Left lobe of liver (tissue), 2 donors: ENCODE measurements around the gene PREX1. TPM values are rescaled to one million over a fixed set of nuclear protein-coding genes. Genes with fewer than 3 reads are reported as not detected.

ENCODE experiments used
- ATAC-seq: fragments of 200-7000 bp; cut with Tn5 transposase; one replicate; pipeline ENCODE4 v1.9.1; 2020; ENCODE audit warnings: mild to moderate bottlenecking, moderate library complexity
- DNase-seq: peaks from one replicate; pipeline ENCODE4 v3.0.0-alpha.2; 2020; ENCODE audit warnings: low spot score
- total RNA-seq: library from RNA; stranded (reverse); gene quantifications from one replicate; pipeline ENCODE4 v1.2.1, GENCODE V29; 2021
- donor health status: DM: no; HTN: no; CAD: no; lungs with moderate emphysema.
- donor health status: DM: no; HTN: yes; CAD: no.

PREX1 gene
- total RNA-seq, 1 donor from 2014 or later = 5.8 TPM

DNA sequence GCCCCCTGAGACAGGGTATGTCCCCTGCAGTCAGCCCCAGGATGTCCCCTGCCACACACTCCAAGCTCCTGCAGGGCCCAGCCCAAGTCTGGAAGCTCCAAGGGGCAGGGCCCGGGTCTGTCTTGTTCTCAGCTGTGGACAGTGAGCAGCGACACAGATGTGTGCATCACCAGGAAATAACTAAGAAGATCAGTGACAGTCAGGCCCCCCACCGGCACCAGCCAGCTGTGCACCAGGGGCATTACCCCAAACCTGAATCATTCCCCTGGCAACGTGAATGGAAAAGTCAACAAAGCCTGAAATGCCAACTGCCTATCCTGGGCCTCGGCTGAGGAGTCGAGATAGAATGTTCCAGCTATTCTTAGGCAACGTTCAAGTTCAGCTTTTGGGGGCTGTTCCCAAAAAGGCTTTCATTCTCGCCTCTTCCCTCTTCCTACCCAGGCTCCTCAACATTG is 105.0 kb downstream of the PREX1 start:
- DNase-seq = peak; percentile 56
- ATAC-seq = peak; percentile 76

DNA sequence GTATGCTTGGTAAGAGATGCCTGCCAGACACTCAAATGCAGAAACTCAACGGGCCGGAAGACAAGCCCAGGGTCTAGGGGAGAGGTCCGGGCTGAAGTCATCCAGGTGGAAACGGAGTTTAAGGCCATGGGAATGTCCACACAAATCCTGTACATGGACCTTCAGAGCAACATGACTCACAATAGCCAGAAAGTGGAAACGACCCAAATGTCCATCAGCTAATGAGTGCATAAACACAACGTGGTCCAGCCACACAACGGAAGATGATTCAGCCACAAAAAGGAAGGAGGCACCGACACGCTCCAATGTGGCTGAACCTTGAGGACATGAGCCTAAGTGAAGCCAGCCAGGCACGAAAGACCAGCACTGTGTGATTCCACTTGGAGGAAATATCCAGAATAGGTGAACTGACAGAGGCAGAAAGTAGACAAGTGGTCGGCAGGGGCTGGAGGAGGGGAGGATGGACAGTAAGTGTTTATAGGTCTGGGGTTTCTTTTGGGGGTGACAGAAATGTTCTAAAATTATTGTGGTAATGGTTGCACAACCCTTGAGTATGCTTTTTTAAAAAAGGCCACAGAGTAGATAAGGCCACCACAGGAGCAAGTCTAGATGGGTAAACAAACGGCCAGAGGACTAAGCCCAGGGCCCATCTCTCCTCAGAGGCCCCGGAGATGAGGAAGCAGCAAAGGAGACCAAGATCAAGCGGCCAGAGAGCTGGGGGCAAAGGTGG is 105.6 kb downstream of the PREX1 start:
- DNase-seq (no peak), ATAC-seq (peak; percentile 28)

DNA sequence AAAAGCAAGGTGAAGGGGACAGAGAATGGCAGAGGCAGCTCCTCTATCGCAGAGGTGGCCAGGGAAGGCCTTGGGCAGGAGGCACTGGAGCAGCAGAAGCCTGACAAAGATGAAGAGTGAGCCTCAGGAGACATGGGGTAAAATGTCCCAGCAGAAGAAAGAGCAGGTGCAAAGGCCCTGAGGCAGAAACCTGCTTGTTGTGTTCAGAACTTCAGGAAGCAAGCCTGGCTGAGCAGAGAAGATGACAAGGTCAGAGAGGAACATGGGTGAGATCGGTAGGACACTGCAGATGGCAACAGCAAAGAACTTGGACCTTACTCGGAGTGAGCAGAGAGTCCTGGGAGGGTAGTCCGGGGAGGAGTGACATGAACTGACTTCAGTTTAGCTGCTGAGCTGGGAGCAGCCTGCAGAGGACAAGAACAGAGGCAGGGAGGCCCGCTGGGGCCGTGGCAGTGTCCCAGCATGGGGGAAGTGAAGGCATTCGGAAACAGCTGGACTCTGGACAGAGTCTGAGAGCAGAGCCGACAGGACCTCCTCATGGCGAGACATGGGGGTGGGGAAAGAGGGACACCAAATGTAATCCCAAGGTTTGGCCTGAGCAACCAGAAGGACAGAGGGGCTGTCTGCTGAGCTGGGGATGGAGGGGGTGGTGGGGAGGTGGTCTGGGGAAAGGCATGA is 106.3 kb downstream of the PREX1 start:
- no peak for ATAC-seq

DNA sequence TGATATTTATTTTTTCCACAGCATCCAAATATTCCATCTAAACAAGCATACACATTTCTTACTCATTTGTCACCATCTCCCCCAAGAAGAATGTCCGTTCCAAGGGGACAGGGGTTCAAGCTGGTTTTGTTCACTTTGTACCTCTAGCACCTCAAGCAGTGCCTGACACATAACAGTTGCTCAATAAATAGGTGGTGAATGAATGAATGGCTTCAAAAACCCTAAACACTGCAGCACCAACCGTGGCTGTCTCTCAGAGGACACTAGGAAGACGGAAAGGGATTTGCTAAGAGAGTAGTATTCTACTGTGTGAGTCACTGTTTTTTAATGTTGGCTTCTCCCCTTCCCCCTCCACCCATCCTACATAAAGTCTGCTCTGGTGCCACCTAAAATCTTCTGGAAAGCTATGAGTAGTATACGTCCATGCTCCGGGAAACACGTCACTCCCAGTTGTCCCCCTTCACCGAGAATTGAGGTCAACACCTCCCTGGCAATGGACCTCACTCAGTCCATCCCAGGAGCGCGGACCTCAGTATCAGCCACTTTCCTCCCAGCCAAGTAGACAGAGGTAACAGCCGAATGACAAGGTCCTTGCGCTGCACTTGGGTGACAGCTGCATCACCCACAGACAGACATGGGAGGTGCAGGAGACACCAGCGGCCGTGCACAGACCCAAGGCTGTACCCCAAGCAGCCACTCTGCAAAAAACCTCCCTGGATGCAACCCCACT is 107.4 kb downstream of the PREX1 start:
- no peak for ATAC-seq

More for the DNA sequence above, 106.3 kb downstream of the PREX1 start:
- DNase-seq = no peak

DNA sequence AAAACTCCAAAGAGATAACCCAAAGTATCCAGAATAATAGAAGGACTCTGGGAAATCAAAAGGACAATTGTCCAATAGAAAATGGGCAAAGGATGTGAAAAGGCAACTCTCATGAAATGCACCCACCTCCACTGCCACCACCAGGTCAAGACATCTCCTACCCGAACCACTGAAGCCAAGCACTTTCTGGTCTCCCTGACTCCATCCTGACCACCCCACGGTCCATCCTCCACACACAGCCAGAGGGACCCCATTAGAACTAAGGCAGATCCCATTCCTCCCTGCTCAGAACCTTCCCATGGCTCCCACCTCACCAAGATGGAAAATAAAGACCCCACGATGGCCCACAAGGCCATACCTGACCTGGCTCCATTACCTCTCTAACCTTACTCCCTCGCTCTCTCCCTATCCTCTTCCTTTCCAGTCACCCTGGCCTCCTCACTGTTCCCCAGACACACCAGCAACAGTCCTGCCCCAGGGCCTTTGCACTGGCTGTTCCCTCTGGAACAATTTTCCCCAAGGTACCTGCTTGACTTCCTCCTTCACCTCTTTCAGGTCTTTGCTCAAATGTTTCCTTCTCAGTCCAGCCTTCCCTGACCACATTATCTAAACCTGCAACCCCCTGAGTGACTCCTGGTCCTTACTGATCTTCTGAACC is 108.1 kb downstream of the PREX1 start:
- ATAC-seq = no peak
- no peak for DNase-seq

More for the DNA sequence above, 107.4 kb downstream of the PREX1 start:
- no peak for DNase-seq

DNA sequence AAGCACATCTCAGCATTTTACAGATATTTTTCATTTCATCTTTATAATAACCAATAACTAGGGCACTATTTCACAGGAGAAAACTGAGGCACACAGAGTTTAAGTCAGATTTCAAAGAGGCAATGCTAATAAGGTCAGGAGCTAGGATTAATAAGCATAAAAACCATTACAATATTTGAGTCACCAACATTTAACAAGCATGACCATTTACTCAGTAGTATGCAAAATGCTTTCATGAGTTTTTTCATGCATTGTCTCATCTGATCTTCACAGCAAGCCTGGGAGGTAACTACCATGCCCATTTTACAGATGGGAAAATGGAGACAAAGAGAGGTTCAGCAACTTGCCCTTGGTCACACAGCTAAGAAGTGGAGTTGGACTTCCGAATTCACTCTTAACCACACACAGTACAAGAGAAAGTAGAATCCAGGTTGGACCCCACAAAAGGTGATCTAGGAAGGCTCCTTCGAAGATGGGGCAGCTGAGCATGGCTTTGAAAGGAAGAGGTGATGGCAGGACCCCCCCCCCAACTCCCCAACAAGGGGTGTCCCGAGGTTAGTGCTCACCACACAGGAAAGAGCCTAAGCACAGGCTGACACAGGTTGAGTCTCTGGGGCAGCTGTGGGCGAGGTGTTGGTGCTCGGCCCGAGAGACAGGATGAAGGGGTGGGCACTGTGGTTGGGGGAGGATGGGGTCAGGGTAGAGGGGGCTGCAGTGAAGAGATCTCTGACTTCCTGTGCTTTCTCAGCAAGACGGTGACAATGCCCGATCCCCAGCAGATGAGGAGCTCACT is 108.8 kb downstream of the PREX1 start:
- DNase-seq = no peak
- ATAC-seq = no peak

DNA sequence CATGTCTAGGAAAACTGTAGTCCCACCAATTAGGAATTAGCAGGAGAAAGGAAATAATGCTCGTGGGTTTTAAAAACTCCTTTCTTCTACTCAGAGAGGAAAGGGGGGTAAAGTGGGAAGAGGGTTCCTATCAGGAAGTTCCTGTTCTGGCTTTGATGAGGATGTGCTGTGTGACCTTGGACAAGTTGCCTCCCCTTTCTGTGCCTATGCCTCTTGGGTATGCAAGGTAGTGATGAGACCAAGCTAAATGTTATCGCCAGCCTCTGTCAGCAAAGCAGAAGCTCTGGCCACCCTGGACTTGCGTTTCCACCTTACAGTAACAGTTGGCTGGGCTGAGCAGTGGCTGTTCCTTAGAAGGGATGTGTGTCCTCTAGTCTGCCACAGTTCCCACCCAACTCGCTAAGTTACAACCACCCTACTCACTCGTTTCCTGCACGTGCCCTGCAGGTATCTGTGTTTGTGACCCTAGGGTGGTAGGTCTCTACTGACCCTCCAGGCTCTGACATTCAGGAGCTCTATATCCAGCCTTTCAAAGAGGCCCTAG is 110.0 kb downstream of the PREX1 start:
- no peak for ATAC-seq
- no peak for DNase-seq

DNA sequence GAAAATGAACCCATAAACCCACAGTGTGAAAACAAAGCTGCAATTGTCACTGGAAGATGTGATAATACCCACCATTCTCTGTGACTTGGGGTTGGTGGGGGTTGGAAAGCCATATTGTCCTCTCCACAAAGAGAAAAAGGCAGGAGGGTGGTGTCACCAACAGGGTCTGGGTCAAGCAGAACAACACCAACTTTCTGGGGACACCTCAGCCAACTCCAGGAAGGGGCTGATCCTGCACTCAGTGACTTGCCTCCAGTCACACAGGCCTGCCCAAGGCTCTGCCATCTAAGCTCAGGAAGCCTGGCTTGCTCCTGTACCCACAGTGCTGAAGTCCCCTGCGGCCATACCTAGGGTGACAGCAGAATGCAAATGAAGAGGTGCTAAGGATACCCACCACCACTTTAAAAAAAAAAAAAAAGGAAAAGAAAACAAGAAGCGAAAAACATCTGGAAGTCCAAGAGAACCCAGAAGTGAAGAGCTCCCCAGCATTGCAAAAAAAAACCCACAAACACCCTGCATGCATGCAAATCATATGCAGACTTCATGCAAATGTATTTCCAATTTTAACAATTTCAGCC is 110.6 kb downstream of the PREX1 start:
- ATAC-seq = no peak

DNA sequence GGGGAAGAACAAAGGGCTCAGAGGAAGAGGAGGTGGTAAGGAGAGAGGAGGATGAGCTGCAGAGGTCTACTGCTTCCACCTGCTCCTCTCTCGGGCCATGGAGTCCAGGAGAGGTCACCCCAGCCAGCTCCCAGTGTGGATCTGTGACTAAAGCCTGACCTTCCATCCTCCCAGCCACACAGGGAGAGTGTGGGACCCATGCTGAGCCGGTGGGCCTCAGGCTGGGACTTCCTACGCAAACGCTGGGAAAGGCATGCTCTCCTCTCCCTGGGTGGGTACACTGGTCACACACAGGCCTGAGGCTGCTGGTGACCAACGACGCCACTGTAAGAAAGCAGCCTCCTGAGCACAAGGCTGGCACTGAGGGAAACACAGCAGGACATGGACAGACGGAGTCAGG is 111.3 kb downstream of the PREX1 start:
- DNase-seq = no peak
- no peak for ATAC-seq

More for the DNA sequence above, 110.6 kb downstream of the PREX1 start:
- no peak for DNase-seq

DNA sequence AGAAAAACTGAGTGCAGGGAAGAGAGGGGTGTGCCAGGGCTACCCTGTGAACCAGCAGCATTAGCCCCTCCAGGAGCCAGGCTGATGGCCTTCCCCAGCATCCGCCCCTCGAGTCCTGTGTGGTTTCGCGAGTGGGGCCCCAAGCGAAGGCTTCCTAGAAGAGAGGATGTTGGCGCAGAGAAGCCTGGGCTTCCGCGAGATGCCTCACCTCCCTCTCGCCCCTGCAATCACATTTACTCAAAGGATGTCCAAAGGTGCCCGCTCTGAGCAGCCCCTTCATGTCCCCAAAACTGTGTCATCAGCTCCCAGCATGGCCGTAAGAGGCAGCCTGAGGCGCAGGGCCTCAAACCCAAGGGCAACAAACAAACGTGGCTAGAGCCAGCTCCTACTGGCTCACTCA is 111.7 kb downstream of the PREX1 start:
- DNase-seq (no peak), ATAC-seq (no peak)

DNA sequence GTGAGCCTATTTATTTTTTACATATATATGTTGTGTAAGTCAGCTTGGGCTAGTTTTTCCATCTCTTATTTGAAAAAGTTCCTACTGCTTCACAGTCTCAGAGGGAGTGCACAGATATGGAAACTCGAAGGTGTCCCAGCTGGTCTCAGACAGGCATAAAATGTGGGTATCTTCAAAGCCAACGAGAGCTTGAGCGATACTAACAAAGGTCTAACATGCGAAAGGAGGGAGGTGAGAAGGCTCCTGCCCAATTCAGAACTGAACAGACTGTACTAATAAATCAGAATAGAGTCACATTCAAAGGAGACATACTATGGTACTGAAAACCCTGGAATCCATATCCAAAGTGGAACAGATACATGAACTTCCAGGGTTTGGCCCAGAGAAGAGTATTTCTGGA is 113.0 kb downstream of the PREX1 start:
- ATAC-seq = no peak
- no peak for DNase-seq

DNA sequence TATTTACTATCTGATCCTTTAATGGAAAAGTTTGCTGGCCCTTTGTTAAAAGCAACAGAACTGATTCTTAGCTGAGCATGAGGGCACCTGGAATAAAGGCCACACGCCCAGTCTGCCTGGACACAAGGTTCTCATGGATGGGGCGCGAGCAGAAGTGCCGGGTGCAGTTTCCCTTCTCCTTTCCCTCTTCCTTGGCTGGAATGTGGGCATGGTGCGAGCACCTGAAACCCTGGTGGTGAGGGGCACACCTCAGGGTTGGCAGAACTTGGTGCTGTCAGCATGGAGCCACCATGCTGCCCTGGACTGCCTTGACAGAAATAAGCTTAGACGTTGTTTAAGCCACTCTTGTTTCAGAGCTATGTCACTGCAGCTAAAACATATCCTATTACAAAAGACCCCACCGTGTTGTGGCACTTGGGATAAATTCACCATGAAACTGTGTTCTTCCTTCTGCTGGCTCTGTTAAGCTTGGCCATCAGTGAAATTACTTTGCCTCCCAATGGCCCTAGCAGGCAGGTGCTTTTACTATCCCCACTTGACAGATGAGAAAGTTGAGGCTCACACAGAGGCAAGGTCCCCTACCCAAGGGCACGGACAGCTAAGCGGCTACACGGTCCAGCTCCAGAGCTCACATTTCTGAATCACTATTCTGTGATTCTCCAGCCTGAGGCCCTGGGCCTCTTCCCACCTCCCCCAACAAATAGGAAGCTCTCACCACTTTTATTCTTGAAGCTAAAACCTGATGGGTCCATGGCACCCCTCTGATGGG is 115.9 kb downstream of the PREX1 start:
- no peak for ATAC-seq

DNA sequence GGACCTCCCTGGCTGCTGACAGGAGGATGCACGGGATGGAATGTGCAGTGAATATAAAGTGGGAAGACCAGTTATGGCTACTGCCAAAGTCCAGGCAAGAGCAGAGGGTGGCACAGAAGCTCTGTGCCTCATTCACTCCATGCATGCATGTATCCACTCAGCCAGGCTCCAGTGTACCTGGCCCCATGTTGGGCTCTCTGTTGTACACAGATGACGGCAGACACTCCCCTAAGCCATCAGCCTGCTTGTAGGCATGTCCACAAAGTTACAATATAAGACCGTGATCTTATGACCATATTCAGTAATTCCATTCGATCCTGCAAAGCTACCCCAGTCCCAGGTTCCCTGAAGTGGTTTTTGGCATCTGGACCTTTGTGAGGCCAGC is 116.8 kb downstream of the PREX1 start:
- ATAC-seq (no peak), DNase-seq (no peak)

More for the DNA sequence above, 115.9 kb downstream of the PREX1 start:
- DNase-seq = no peak

DNA sequence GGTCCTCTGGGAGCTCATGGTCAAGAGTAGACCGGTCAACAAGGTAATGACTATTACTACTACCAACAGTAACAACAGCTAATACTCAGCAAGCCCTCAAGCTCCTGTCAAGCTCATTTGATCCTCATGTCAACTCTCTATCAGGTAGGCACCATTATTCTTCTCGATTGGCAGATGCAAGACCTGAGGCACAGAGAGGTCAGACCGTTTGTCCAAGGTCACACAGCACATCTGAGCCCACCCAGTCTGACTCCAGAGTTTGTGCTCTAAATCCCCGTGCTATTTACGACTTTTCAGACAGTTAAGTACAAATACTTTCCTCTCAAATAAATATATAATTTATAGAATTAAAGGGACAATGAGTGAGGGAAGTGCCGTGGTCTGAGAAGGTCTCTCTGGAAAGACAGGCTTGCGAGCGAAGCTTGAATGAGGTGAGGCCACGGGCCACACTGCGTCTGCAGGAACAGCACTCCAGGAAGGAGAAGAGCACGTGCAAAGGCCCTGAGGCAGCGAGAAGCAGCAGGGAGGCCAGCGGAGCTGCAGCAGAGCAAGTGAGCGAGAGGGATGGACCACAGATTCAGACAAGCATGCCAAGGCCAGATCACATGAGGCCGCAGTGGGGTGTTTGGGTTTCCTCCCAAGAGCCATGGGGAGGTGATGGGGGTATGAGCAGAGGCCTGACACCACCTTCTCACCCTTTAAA is 117.3 kb downstream of the PREX1 start:
- DNase-seq (no peak), ATAC-seq (no peak)

DNA sequence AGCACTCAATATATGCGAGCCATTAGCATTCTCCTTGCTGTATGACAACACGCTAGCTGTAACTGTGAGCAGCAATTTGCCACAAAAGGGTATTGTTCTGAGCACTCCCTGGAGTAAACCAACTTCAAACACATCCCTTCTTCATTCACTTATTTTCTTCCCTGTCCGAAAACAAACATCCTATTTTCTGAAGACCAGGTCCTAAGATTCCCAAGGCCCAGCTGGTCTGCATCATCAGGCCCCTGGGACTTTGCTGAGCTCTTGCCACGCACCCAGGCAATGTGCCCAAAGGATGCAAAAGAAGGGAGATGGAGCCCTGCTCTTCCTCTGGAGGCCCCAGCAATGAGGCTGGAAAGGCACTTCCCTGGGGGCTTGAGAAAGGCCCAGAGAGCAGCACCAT is 118.1 kb downstream of the PREX1 start:
- DNase-seq (no peak), ATAC-seq (no peak)

DNA sequence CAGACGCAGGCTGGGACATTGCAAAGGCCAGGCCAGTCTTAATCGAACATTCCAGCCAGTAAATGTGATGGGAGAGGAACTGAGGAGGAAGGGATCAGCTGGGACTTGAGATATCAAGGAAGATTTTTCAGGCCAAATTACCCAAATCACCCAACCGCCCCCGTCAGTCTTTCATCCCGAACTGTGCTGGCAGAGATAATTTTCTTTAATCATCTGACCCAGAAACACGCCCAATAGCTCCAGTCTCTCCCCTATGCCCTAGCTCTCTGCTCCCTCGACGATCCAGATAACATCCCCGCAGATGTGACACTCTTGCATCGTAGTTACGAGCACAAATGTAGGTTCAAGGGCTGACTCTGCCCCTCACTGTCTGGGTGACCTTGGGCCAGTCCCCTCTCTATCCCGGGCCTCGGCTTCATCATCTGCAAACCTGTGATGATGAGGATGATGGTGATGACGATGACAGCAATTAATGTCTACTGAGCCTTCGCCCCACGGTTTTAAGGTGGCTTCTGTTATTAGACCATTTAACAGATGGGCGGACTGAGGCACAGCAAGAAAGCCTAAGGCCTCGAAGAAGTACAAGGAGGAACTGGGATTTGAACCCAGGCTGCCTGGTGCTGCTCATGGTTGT is 118.6 kb downstream of the PREX1 start:
- ATAC-seq (no peak), DNase-seq (no peak)

DNA sequence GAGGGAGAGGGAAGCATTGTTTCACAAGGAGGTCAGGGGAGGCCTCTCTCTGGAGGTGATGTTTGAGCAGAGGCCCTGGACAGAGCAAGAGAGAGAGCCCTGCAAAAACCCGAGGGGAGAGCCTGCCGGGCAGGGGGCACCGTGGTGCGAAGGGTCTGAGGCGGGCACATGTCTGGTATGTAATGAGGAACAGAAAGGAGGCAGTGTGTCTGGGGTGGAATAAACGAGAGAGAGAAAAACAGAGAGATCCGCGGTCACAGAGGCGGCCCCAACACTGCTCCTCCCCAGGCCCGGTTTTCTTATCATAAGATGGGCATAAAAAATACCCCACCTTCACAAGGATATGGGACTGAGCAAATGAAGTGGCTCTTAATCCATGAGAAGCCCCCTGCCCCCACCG is 119.2 kb downstream of the PREX1 start:
- ATAC-seq = no peak
- no peak for DNase-seq

DNA sequence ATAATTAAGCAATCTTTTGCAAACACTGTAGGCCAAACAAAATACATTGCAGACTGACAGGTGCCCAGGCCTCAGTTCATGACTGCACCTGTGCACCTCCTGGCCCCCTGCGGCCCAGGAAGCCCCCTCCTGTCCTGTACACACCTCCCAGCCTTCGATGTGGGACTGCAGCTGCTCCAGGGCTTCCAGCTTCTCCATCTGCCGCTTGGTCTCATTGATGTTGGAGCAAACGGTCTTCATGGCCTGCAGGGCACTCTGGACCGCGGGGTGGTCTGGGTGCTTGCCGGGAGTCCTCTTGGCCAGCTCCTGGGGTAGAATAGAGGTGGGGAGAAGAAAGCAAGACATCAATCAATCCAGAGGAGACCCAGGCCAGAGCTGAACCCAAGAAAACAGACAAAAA is 119.7 kb downstream of the PREX1 start:
- DNase-seq = no peak
- ATAC-seq = no peak
